ENCODE measurements around the gene TCEAL4.

- TF ChIP-seq CTCF (IDR thresholded peaks at IDR 0.05; ENCODE audit: low read depth, low read length, poor library complexity, severe bottlenecking) (no peak), EZH2phosphoT487 (IDR thresholded peaks at IDR 0.05; ENCODE audit: borderline replicate concordance, low read length) (no peak)
Measured at GRCh38 chrX:103536732-103537131, 48.6 kb upstream of the TCEAL4 start.
